Esophagus muscularis mucosa (tissue), 4 donors: ENCODE data around the gene ARHGEF10L. TPM values are rescaled to one million over a fixed set of nuclear protein-coding genes. Genes with fewer than 3 reads are reported as not detected.

Source experiments
- DNase-seq: peaks from one replicate; pipeline ENCODE4 v3.0.0-alpha.2; 2017; ENCODE audit errors: extremely low spot score
- H3K27ac ChIP-seq, 4 donors: fragments of 200-600 bp; sonication (generic); replicated peaks in 1 of 4; 1 replicate in 3 of 4; 2 replicates in 1 of 4; pipeline ENCODE4 v1.5.1; 2016 to 2019; ENCODE audit warnings: mild to moderate bottlenecking in 1 of 4
- H3K27me3 ChIP-seq, 4 donors: fragments of 200-600 bp; sonication (generic); one replicate each; pipeline versions ENCODE4 v1.5.1 to v1.6.0; 2016 to 2019
- H3K36me3 ChIP-seq, 4 donors: fragments of 200-600 bp; sonication (generic); one replicate each; pipeline ENCODE4 v1.5.1; 2016 to 2019
- H3K4me1 ChIP-seq, 4 donors: fragments of 200-600 bp; sonication (generic); one replicate each; pipeline ENCODE4 v1.5.1; 2016 to 2019
- H3K4me3 ChIP-seq, 4 donors: fragments of 200-600 bp; sonication (generic); 1 replicate in 2 of 4; 2 replicates in 2 of 4; pipeline ENCODE4 v1.5.1; 2016 to 2019; ENCODE audit warnings: mild to moderate bottlenecking in 4 of 4, moderate library complexity in 1 of 4
- H3K9me3 ChIP-seq, 4 donors: fragments of 200-600 bp; sonication (generic); 1 replicate in 3 of 4; 2 replicates in 1 of 4; pipeline ENCODE4 v1.5.1; 2016 to 2019
- EP300 ChIP-seq: sonication (generic); formaldehyde crosslinking; IDR thresholded peaks from one replicate; pipeline ENCODE4 v1.6.1; 2017; ENCODE audit warnings: antibody characterized with exemption
- POLR2A ChIP-seq: fragments of 450-650 bp; IDR thresholded peaks from one replicate; pipeline ENCODE4 v1.6.1; 2017; ENCODE audit warnings: antibody characterized with exemption, moderate library complexity, mild to moderate bottlenecking, low read depth
- POLR2AphosphoS5 ChIP-seq, 2 donors: sonication (generic); formaldehyde crosslinking; IDR thresholded peaks; one replicate each; pipeline ENCODE4 v1.6.1; 2017; ENCODE audit warnings: antibody characterized with exemption in 2 of 2
- WGBS: methylation state at CpG from one replicate; pipeline ENCODE4 v1.1.5; 2018; 5-methylcytosine and 5-hydroxymethylcytosine counted together
- intact Hi-C: fragments of 100-400 bp; cut with DNase I; formaldehyde crosslinking; loops from one replicate; pipeline ENCODE4 v1.15.1; 2023
- total RNA-seq, 4 donors: library from RNA; depleted of rRNA; stranded (reverse); fragments of >200 nt; gene quantifications; one replicate each; pipeline versions ENCODE4 v1.1.0 to v1.2.1, GENCODE V29; 2016
- TF ChIP-seq, protein P1 (sequence below), 3 experiments: fragments of 200-600 bp in 2 of 3; fragments of 450-650 bp in 1 of 3; sonication (generic) in 2 of 3; IDR thresholded peaks; one replicate each; pipeline ENCODE4 v1.5.1; 2017 to 2019; ENCODE audit warnings: antibody characterized with exemption in 3 of 3, mild to moderate bottlenecking in 2 of 3, moderate library complexity in 1 of 3

The ARHGEF10L gene
- total RNA-seq, 4 donors from 2014 or later: 46.6 to 93.0 (median 66.9) TPM

DNA sequence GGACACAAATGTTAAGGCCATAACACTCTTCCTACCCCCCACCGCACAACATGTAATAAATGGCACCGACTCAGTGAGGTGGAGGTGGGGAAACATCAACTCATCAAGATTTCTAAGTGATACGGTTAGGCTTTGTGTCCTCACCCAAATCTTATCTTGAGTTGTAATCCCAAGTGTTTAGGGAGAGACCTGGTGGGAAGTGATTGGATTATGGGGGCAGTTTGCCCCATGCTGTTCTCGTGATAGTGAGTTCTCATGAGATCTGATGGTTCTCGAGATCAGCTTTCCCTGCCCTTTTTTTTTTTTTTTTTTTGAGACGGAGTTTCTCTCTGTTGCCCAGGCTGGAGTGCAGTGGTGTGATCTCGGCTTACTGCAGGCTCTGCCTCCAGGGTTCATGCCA is 164.7 kb downstream of the ARHGEF10L start:
- Histone ChIP-seq H3K36me3 (no peaks in the 10 kb centered on the region), H3K27ac (no peak overlapping the region), H3K4me3 (no peak overlapping the region), H3K27me3 (no peaks in the 10 kb centered on the region), H3K9me3 (no peaks in the 10 kb centered on the region), H3K4me1 (no peaks in the 10 kb centered on the region)
- intact Hi-C loops: no loop called here
- no peak for DNase-seq
- WGBS: 82% methylated on average over 7 of the region's 7 CpGs
- TF ChIP-seq POLR2A: no peak
- TF ChIP-seq POLR2AphosphoS5 (IDR thresholded peaks at IDR 0.05): no peak
- no peak for TF ChIP-seq EP300
- TF ChIP-seq, protein P1, sequence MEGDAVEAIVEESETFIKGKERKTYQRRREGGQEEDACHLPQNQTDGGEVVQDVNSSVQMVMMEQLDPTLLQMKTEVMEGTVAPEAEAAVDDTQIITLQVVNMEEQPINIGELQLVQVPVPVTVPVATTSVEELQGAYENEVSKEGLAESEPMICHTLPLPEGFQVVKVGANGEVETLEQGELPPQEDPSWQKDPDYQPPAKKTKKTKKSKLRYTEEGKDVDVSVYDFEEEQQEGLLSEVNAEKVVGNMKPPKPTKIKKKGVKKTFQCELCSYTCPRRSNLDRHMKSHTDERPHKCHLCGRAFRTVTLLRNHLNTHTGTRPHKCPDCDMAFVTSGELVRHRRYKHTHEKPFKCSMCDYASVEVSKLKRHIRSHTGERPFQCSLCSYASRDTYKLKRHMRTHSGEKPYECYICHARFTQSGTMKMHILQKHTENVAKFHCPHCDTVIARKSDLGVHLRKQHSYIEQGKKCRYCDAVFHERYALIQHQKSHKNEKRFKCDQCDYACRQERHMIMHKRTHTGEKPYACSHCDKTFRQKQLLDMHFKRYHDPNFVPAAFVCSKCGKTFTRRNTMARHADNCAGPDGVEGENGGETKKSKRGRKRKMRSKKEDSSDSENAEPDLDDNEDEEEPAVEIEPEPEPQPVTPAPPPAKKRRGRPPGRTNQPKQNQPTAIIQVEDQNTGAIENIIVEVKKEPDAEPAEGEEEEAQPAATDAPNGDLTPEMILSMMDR (IDR thresholded peaks at IDR 0.05): no peak

GRCh38 chr1:17706445-17706844 is 166.9 kb downstream of the ARHGEF10L start:
- TF ChIP-seq POLR2AphosphoS5 (IDR thresholded peaks at IDR 0.05): no peak
- TF ChIP-seq, protein P1 (IDR thresholded peaks at IDR 0.05): no peak
- no peak for TF ChIP-seq EP300
- no peak for TF ChIP-seq POLR2A
- Histone ChIP-seq H3K9me3 (peaks cover 0 to 10% (median 8%) of the 10 kb centered on the region in 4 donors), H3K36me3 (no peaks in the 10 kb centered on the region), H3K4me3 (no peak overlapping the region), H3K4me1 (no peaks in the 10 kb centered on the region), H3K27me3 (no peaks in the 10 kb centered on the region), H3K27ac (no peak overlapping the region)
- no peak for DNase-seq
- intact Hi-C loops: no loop called here
- WGBS: 65% methylated on average over 10 of the region's 10 CpGs

DNA sequence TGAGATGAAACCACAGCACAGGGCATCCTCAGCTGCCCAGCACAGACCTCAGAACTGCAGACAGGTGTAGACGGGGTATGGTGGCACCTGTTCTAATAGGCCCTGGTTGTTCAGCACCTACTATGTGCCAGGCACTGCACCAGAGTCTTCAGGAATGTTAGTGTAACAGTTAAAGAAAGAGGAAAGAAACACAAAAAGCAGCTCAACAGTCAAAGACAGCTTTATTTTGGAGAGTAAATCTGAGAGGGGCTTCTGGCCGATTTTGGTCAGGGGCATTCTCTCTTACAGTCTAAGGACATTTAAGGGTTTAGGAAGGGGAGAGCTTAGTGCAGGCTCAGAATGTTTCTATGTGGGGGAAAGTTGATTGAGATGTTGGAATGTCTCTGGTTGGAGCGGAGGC is 170.5 kb downstream of the ARHGEF10L start:
- peaks cover 0 to under 1% (median 0%) of the 10 kb centered on the region in 4 donors for H3K27me3 ChIP-seq
- no peak overlapping the region for H3K27ac ChIP-seq
- no peak for TF ChIP-seq POLR2A
- no peak for TF ChIP-seq EP300
- TF ChIP-seq, protein P1 (IDR thresholded peaks at IDR 0.05): no peak
- no peak for TF ChIP-seq POLR2AphosphoS5 (IDR thresholded peaks at IDR 0.05)
- no peaks in the 10 kb centered on the region for H3K4me1 ChIP-seq
- intact Hi-C loops: no loop called here
- no peaks in the 10 kb centered on the region for H3K36me3 ChIP-seq
- WGBS: 94% methylated on average over 3 of the region's 3 CpGs
- no peak for DNase-seq
- no peak overlapping the region for H3K4me3 ChIP-seq
- peaks cover 0 to 12% (median 8%) of the 10 kb centered on the region in 4 donors for H3K9me3 ChIP-seq

- Histone ChIP-seq H3K36me3 (no peaks in the 10 kb centered on the region), H3K9me3 (peaks cover 0 to 12% (median 8%) of the 10 kb centered on the region in 4 donors), H3K27me3 (peaks cover 0 to 11% (median 0%) of the 10 kb centered on the region in 4 donors), H3K4me1 (no peaks in the 10 kb centered on the region), H3K4me3 (no peak overlapping the region), H3K27ac (no peak overlapping the region)
- no peak for TF ChIP-seq POLR2A
- TF ChIP-seq POLR2AphosphoS5 (IDR thresholded peaks at IDR 0.05): no peak
- TF ChIP-seq EP300: no peak
- TF ChIP-seq, protein P1 (IDR thresholded peaks at IDR 0.05): no peak
- DNase-seq: no peak
- intact Hi-C loops: no loop called here
- 52% methylated on average over 2 of the region's 4 CpGs for WGBS
Measured at GRCh38 chr1:17710889-17711576, 171.5 kb downstream of the ARHGEF10L start.

DNA sequence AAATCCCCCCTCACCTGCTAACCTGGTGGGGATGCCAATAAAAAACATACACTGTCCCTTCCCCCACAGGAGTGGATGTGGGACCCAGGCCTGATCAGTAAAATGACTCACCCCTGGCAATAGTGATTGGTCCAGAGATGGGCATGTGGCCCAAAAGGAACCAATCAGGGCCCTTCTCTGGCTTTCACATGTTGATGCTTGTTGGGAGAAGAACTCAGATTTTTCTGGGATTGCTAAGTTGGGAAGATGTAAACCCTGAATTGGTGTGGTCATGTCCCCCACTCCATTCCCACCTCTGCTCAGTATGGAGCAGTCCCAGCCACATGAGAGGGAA is 172.0 kb downstream of the ARHGEF10L start:
- no peaks in the 10 kb centered on the region for H3K4me1 ChIP-seq
- H3K27ac ChIP-seq: no peak overlapping the region
- H3K27me3 ChIP-seq: peaks cover 0 to 12% (median 0%) of the 10 kb centered on the region in 4 donors
- TF ChIP-seq EP300: no peak
- TF ChIP-seq, protein P1 (IDR thresholded peaks at IDR 0.05): no peak
- TF ChIP-seq POLR2AphosphoS5 (IDR thresholded peaks at IDR 0.05): no peak
- no peak for TF ChIP-seq POLR2A
- H3K9me3 ChIP-seq: peaks cover 0 to 12% (median 8%) of the 10 kb centered on the region in 4 donors
- no peak for DNase-seq
- no peaks in the 10 kb centered on the region for H3K36me3 ChIP-seq
- H3K4me3 ChIP-seq: no peak overlapping the region
- intact Hi-C loops: no loop called here
